ENCODE results near the gene TCFL5.

The TCFL5 gene

GRCh38 chr20:62825333-62825985 is 36.2 kb downstream of the TCFL5 start:
- H3K36me3 ChIP-seq (ENCODE audit: insufficient read depth, low read length), result no peaks in the 10 kb centered on the region
- H3K27me3 ChIP-seq (ENCODE audit: insufficient read depth, low read length, poor library complexity), result no peaks in the 10 kb centered on the region
- no peaks in the 10 kb centered on the region for H3K79me2 ChIP-seq (ENCODE audit: insufficient read depth, low read length)
- peaks cover 11% of the 10 kb centered on the region for H4K20me1 ChIP-seq (ENCODE audit: insufficient read depth, low read length)
- DNase-seq, result no peak
- 0 out of 2 replicates have a peak overlapping the region, but pooled peaks have one; percentile 20 for H3K27ac ChIP-seq (ENCODE audit: low read length)
- H3K4me1 ChIP-seq (ENCODE audit: insufficient read depth, low read length), result peaks cover 15% of the 10 kb centered on the region
- no peaks in the 10 kb centered on the region for H3K9me3 ChIP-seq (ENCODE audit: insufficient read depth, low read length, severe bottlenecking)
- peak overlapping the region in 1 of 2 experiments; percentile 33; a peak in 2 of 4 replicates for H3K4me3 ChIP-seq (ENCODE audit: low read depth in 1 of 2, low read length in 2 of 2)
- TF ChIP-seq EZH2 (IDR thresholded peaks at IDR 0.05; ENCODE audit: borderline replicate concordance, low read depth, low read length, severe bottlenecking), result no peak
- no peak for TF ChIP-seq CTCF (IDR thresholded peaks at IDR 0.05; ENCODE audit: borderline replicate concordance, extremely low read depth, low read length, poor library complexity, severe bottlenecking)
- H3K9ac ChIP-seq (ENCODE audit: low read depth, low read length), result no peak overlapping the region
- ATAC-seq (ENCODE audit: insufficient read depth, low read depth), result peak; percentile 1; the same call in 1 of the 3 replicates
- H2AFZ ChIP-seq (ENCODE audit: low read depth, low read length), result no peak overlapping the region
- H3K4me2 ChIP-seq (ENCODE audit: insufficient read depth, low read length), result peak overlapping the region; percentile 64

- Histone ChIP-seq H2AFZ (ENCODE audit: low read depth, low read length) (peak overlapping the region; percentile 57), H3K27ac (ENCODE audit: low read length) (0 out of 2 replicates have a peak overlapping the region, but pooled peaks have one; percentile 20), H3K36me3 (ENCODE audit: insufficient read depth, low read length) (no peaks in the 10 kb centered on the region), H3K4me3 (ENCODE audit: low read depth in 1 of 2, low read length in 2 of 2) (peak overlapping the region in 1 of 2 experiments; percentile 33; a peak in 2 of 4 replicates), H3K9ac (ENCODE audit: low read depth, low read length) (peak overlapping the region; percentile 38; the same call in 1 of the 2 replicates), H3K4me1 (ENCODE audit: insufficient read depth, low read length) (peaks cover 15% of the 10 kb centered on the region), H3K27me3 (ENCODE audit: insufficient read depth, low read length, poor library complexity) (no peaks in the 10 kb centered on the region), H4K20me1 (ENCODE audit: insufficient read depth, low read length) (peaks cover 17% of the 10 kb centered on the region), H3K79me2 (ENCODE audit: insufficient read depth, low read length) (no peaks in the 10 kb centered on the region), H3K9me3 (ENCODE audit: insufficient read depth, low read length, severe bottlenecking) (no peaks in the 10 kb centered on the region), H3K4me2 (ENCODE audit: insufficient read depth, low read length) (peak overlapping the region; percentile 64)
- DNase-seq (peak; percentile 81), ATAC-seq (ENCODE audit: insufficient read depth, low read depth) (peak; percentile 84)
- no peak for TF ChIP-seq CTCF (IDR thresholded peaks at IDR 0.05; ENCODE audit: borderline replicate concordance, extremely low read depth, low read length, poor library complexity, severe bottlenecking)
- no peak for TF ChIP-seq EZH2 (IDR thresholded peaks at IDR 0.05; ENCODE audit: borderline replicate concordance, low read depth, low read length, severe bottlenecking)
These were observed 36.9 kb downstream of the TCFL5 start for GRCh38 chr20:62824476-62825332.

GRCh38 chr20:62823688-62824475 is 37.7 kb downstream of the TCFL5 start:
- no peak overlapping the region for H3K27ac ChIP-seq (ENCODE audit: low read length)

More at GRCh38 chr20:62823688-62824475, 37.7 kb downstream of the TCFL5 start:
- Histone ChIP-seq H3K79me2 (ENCODE audit: insufficient read depth, low read length) (no peaks in the 10 kb centered on the region), H3K27me3 (ENCODE audit: insufficient read depth, low read length, poor library complexity) (no peaks in the 10 kb centered on the region), H4K20me1 (ENCODE audit: insufficient read depth, low read length) (peaks cover 15% of the 10 kb centered on the region), H2AFZ (ENCODE audit: low read depth, low read length) (no peak overlapping the region), H3K4me3 (ENCODE audit: low read depth in 1 of 2, low read length in 2 of 2) (no peak overlapping the region), H3K9ac (ENCODE audit: low read depth, low read length) (peak overlapping the region; percentile 14; the same call in 1 of the 2 replicates), H3K4me1 (ENCODE audit: insufficient read depth, low read length) (peaks cover 15% of the 10 kb centered on the region), H3K36me3 (ENCODE audit: insufficient read depth, low read length) (no peaks in the 10 kb centered on the region), H3K4me2 (ENCODE audit: insufficient read depth, low read length) (peak overlapping the region; percentile 64), H3K9me3 (ENCODE audit: insufficient read depth, low read length, severe bottlenecking) (no peaks in the 10 kb centered on the region)
- TF ChIP-seq EZH2 (IDR thresholded peaks at IDR 0.05; ENCODE audit: borderline replicate concordance, low read depth, low read length, severe bottlenecking), result no peak
- TF ChIP-seq CTCF (IDR thresholded peaks at IDR 0.05; ENCODE audit: borderline replicate concordance, extremely low read depth, low read length, poor library complexity, severe bottlenecking), result no peak
- no peak for ATAC-seq (ENCODE audit: insufficient read depth, low read depth)
- no peak for DNase-seq

Data from DND-41 (cell line).